K562 (cell line): ENCODE measurements around the gene NDUFA5. TPM values are rescaled to one million over a fixed set of nuclear protein-coding genes. Genes with fewer than 3 reads are reported as not detected.

Source experiments
- ARID3B ChIP-seq: fragments of 250-450 bp; sonication (Bioruptor Pico); IDR thresholded peaks from 2 replicates; pipeline ENCODE4 v1.4.0; 2020; ENCODE audit warnings: borderline replicate concordance
- E4F1 ChIP-seq: fragments of 250-450 bp; sonication (Bioruptor Pico); IDR thresholded peaks from 2 replicates; pipeline ENCODE4 v1.5.0; 2021; ENCODE audit warnings: mild to moderate bottlenecking, borderline replicate concordance
- NBN ChIP-seq: fragments of 450-650 bp; IDR thresholded peaks from 2 replicates; pipeline ENCODE4 v1.6.1; 2016; ENCODE audit warnings: low read depth, mild to moderate bottlenecking
- NELFE ChIP-seq: IDR thresholded peaks from 2 replicates; pipeline ENCODE4 v1.6.1; 2011; ENCODE audit warnings: mild to moderate bottlenecking; ENCODE audit not compliant: insufficient read depth, insufficient read length
- PKNOX1 ChIP-seq: fragments of 450-650 bp; IDR thresholded peaks from 2 replicates; pipeline ENCODE4 v1.6.1; 2016
- RCOR1 ChIP-seq, 2 experiments: IDR thresholded peaks; 2 replicates each; pipeline ENCODE4 v1.6.1; 2012; ENCODE audit warnings: low read depth in 2 of 2, low read length in 2 of 2, borderline replicate concordance in 1 of 2, improper control_type of control experiment in 1 of 2
- VEZF1 ChIP-seq: fragments of 200-800 bp; sonication (Bioruptor generic); IDR thresholded peaks from 2 replicates; pipeline ENCODE4 v1.6.1; 2017; ENCODE audit warnings: missing genetic modification characterization, missing compliant biosample characterization
- polyA plus RNA-seq, 8 experiments: library from polyadenylated mRNA; depleted of rRNA in 4 of 8; stranded (reverse) in 5 of 8; unstranded in 3 of 8; fragments of >200 nt; fragmentation: Nextera tagmentation in 2 of 8; fragmentation: Illumina TruSeq in 1 of 8; extraction: Ambion mirVana in 2 of 8; extraction: Trizol in 1 of 8; gene quantifications; 2 replicates each; pipeline versions ENCODE4 v1.2.1 to v1.2.3, GENCODE V29; 2011 to 2014; ENCODE audit warnings: inconsistent platforms in 1 of 8, missing spikeins in 1 of 8
- total RNA-seq, 7 experiments: library from RNA; depleted of rRNA in 6 of 7; stranded (reverse); fragments of >200 nt in 6 of 7; fragmentation: Illumina TruSeq in 2 of 7; extraction: Trizol in 2 of 7; gene quantifications; 2 replicates each; pipeline versions ENCODE4 v1.2.1 to v1.2.3, GENCODE V29; 2011 to 2021; ENCODE audit warnings: low replicate concordance in 1 of 7

NDUFA5 gene
- total and polyA plus RNA-seq, 9 of the 15 experiments (the other 6 are each of a cell fraction or from before 2014, with no cell fraction given), result 155 to 677 (median 269) TPM

GRCh38 chr7:123499211-123499970 is 58.2 kb downstream of the NDUFA5 start (continued):
- peak; percentile 93; the same call in 1 of the 2 replicates for TF ChIP-seq ARID3B (CRISPR knock-in tag)
- no peak for TF ChIP-seq NBN
- TF ChIP-seq RCOR1 (IDR thresholded peaks at IDR 0.05; ENCODE audit: borderline replicate concordance in 1 of 2, low read depth in 2 of 2, low read length in 2 of 2), result no peak
- TF ChIP-seq PKNOX1, result no peak
- TF ChIP-seq NELFE, result no peak
- peak; percentile 85 for TF ChIP-seq E4F1
- TF ChIP-seq VEZF1 (CRISPR knock-in tag), result peak; percentile 59
